PC-3 (cell line): ENCODE results near the gene CDH4.

ENCODE experiments used
- CTCF ChIP-seq: fragments of 300-600 bp; sonication (generic); conservative IDR thresholded peaks from 2 replicates; pipeline ENCODE4 v1.5.1; 2017; ENCODE audit warnings: antibody characterized with exemption, low read depth, mild to moderate bottlenecking, low read length
- EZH2phosphoT487 ChIP-seq: fragments of 300-600 bp; sonication (generic); IDR thresholded peaks from 2 replicates; pipeline ENCODE4 v1.6.1; 2018; ENCODE audit warnings: mild to moderate bottlenecking, antibody characterized with exemption, low read length, borderline replicate concordance

GRCh38 chr20:61878478-61879302 is 626.6 kb downstream of the CDH4 start:
- TF ChIP-seq EZH2phosphoT487 (no peak), CTCF (no peak)
